Measurements from ENCODE around the gene IQCH.

IQCH gene

DNA sequence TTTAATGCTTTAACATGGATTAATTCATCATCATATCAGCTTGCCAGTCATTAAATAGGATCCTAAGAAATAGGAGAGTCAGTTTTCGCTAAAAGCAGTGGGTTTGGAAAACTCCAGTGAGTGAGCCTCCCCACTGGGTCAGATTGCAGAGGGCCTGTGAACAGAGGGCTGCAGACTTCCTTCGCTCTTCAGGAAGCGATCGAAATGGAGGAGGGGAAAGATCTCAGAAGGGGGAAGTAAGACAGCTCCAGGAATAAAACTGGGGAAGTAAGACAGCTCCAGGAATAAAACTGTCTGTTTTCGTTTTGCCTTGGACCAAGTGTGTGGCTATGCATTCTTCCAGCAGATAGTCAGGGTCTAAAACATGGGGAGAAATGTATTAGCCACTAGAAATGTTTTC, 141.5 kb downstream of the IQCH start:
- POLR2A ChIA-PET = no interaction called here
- DNase-seq (ENCODE audit: extremely low spot score) = no peak
- CTCF ChIA-PET = no interaction called here
- TF ChIP-seq FOXM1 (IDR thresholded peaks at IDR 0.05; ENCODE audit: borderline replicate concordance) = no peak
- TF ChIP-seq SP1 (IDR thresholded peaks at IDR 0.05) = no peak
- TF ChIP-seq ELF4 (IDR thresholded peaks at IDR 0.05) = no peak
- TF ChIP-seq L3MBTL2 (conservative IDR thresholded peaks at IDR 0.05) = no peak
- TF ChIP-seq CTBP1 (IDR thresholded peaks at IDR 0.05; ENCODE audit: borderline replicate concordance) = no peak
- TF ChIP-seq TARDBP (IDR thresholded peaks at IDR 0.05) = no peak
- no peak for TF ChIP-seq ZNF384 (IDR thresholded peaks at IDR 0.05)
- TF ChIP-seq NFRKB (IDR thresholded peaks at IDR 0.05) = no peak
- no peak for TF ChIP-seq ARNT (IDR thresholded peaks at IDR 0.05)
- TF ChIP-seq BHLHE40 (IDR thresholded peaks at IDR 0.05; ENCODE audit: borderline replicate concordance) = no peak
- TF ChIP-seq, protein P1, sequence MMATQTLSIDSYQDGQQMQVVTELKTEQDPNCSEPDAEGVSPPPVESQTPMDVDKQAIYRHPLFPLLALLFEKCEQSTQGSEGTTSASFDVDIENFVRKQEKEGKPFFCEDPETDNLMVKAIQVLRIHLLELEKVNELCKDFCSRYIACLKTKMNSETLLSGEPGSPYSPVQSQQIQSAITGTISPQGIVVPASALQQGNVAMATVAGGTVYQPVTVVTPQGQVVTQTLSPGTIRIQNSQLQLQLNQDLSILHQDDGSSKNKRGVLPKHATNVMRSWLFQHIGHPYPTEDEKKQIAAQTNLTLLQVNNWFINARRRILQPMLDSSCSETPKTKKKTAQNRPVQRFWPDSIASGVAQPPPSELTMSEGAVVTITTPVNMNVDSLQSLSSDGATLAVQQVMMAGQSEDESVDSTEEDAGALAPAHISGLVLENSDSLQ (IDR thresholded peaks at IDR 0.05) = no peak
- no peak for TF ChIP-seq FOXA1 (IDR thresholded peaks at IDR 0.05)
- TF ChIP-seq HDGF (IDR thresholded peaks at IDR 0.05; ENCODE audit: borderline replicate concordance) = no peak
- no peak for TF ChIP-seq SUZ12 (IDR thresholded peaks at IDR 0.05)
- no peak for TF ChIP-seq FOXK2 (IDR thresholded peaks at IDR 0.05)
- no peak for TF ChIP-seq LEF1 (IDR thresholded peaks at IDR 0.05; ENCODE audit: borderline replicate concordance)

DNA sequence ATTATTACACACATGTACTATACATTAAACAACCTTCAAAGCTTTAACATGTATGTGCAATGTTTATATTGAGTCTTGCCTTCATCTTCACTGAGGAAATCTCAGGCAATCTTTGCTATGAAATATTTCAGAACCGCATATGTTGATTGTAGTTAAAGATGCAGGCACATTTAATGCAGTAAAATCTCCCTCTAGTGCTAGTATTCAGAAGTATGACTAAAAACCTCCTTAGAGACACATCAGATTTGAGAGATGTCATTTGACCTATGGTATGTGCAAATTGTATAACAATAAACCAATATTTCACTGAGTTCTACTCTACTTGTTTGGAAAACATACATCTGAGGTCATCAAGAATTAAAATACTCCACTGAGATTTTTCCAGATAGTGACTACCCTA, 142.6 kb downstream of the IQCH start:
- no peak for DNase-seq (ENCODE audit: extremely low spot score)
- ChIA-PET CTCF (interaction anchor here (0.6 kb wide), 1 partner anchor 731 kb away, joined by 3 read pairs; no protein-coding TSS in a partner anchor), POLR2A (no interaction called here)

DNA sequence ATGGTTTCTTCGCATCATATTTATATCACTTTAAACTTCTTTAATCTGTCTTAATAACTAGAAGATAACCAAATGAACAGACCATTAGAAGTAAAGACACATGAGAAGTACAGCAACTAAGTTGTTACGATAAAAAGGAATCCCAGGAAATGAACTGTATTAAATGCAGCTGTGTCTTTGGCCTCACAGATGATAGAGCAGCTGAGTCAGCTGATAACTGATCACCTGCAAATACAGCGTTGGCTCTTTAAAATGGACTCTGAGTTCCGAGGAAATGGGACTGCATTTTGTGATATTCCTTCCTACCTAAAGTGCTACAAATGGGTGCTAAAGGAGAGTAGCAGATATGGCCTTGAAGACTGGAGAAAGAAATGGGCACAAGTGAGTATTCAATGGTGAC, 145.3 kb downstream of the IQCH start:
- ChIA-PET CTCF (no interaction called here), POLR2A (no interaction called here)
- TF ChIP-seq FOXM1 (IDR thresholded peaks at IDR 0.05; ENCODE audit: borderline replicate concordance) (no peak), ZNF384 (IDR thresholded peaks at IDR 0.05) (no peak)
- DNase-seq (ENCODE audit: extremely low spot score) = no peak

More for the DNA sequence above, 142.6 kb downstream of the IQCH start:
- TF ChIP-seq FOXK2 (IDR thresholded peaks at IDR 0.05) (no peak), LEF1 (IDR thresholded peaks at IDR 0.05; ENCODE audit: borderline replicate concordance) (no peak), BHLHE40 (IDR thresholded peaks at IDR 0.05; ENCODE audit: borderline replicate concordance) (no peak), TARDBP (IDR thresholded peaks at IDR 0.05) (no peak), SUZ12 (IDR thresholded peaks at IDR 0.05) (no peak), FOXA1 (IDR thresholded peaks at IDR 0.05) (no peak), ZNF384 (IDR thresholded peaks at IDR 0.05) (no peak), NFRKB (IDR thresholded peaks at IDR 0.05) (no peak), HDGF (IDR thresholded peaks at IDR 0.05; ENCODE audit: borderline replicate concordance) (no peak), SP1 (IDR thresholded peaks at IDR 0.05) (no peak), CTBP1 (IDR thresholded peaks at IDR 0.05; ENCODE audit: borderline replicate concordance) (no peak), ELF4 (IDR thresholded peaks at IDR 0.05) (no peak), ARNT (IDR thresholded peaks at IDR 0.05) (no peak), FOXM1 (IDR thresholded peaks at IDR 0.05; ENCODE audit: borderline replicate concordance) (no peak), L3MBTL2 (conservative IDR thresholded peaks at IDR 0.05) (no peak)
- TF ChIP-seq, protein P1 (IDR thresholded peaks at IDR 0.05) = no peak

DNA sequence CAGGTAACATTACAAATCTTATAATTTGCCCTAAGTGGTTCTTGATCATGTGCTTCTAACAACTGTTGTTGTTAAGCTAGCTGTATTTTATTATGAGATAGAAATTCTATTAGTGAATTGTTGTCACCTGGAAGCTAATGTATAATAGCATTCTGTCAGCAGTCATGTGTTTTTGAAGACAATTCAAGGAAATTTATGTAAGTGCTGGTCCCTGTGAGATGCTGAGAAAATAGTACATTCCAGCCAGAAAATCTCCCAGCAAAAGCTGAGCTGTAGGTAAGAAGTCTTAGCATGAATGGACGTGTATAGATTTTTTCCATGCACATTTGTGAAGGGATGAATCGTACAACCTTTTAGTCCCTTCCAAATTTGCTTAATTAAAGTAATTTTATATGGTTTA, 146.3 kb downstream of the IQCH start:
- no peak for DNase-seq (ENCODE audit: extremely low spot score)
- ChIA-PET POLR2A (no interaction called here), CTCF (no interaction called here)
- no peak for TF ChIP-seq FOXK2 (IDR thresholded peaks at IDR 0.05)
- TF ChIP-seq ELF4 (IDR thresholded peaks at IDR 0.05) = no peak
- TF ChIP-seq CTBP1 (IDR thresholded peaks at IDR 0.05; ENCODE audit: borderline replicate concordance) = no peak
- TF ChIP-seq BHLHE40 (IDR thresholded peaks at IDR 0.05; ENCODE audit: borderline replicate concordance) = no peak
- TF ChIP-seq TARDBP (IDR thresholded peaks at IDR 0.05) = no peak
- TF ChIP-seq SUZ12 (IDR thresholded peaks at IDR 0.05) = no peak
- no peak for TF ChIP-seq HDGF (IDR thresholded peaks at IDR 0.05; ENCODE audit: borderline replicate concordance)
- TF ChIP-seq ARNT (IDR thresholded peaks at IDR 0.05) = no peak
- TF ChIP-seq, protein P1 (IDR thresholded peaks at IDR 0.05) = no peak

DNA sequence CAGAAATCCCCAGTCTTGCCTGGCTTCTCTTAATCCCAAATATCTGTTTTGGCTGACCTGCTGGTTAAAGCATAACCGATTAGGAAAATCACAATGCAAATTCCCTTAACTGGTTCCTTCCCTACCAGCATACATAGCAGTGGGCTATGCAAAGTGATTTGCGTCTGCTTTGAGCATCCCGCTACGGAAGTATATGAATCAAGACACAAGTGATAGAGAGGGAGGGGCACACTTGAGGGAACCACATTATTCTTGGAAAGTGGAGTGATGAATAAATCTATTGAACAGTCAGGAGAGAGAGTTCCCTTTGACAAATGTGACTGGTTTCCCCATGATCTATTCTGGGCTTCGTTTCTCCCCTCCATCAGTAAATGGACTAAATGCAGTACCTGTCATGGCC, 146.8 kb downstream of the IQCH start:
- ChIA-PET CTCF (no interaction called here), POLR2A (no interaction called here)
- TF ChIP-seq FOXK2 (IDR thresholded peaks at IDR 0.05) (no peak), SUZ12 (IDR thresholded peaks at IDR 0.05) (no peak), SP1 (IDR thresholded peaks at IDR 0.05) (no peak), HDGF (IDR thresholded peaks at IDR 0.05; ENCODE audit: borderline replicate concordance) (no peak)
- TF ChIP-seq, protein P1 (IDR thresholded peaks at IDR 0.05) = no peak
- DNase-seq (ENCODE audit: extremely low spot score) = no peak

DNA sequence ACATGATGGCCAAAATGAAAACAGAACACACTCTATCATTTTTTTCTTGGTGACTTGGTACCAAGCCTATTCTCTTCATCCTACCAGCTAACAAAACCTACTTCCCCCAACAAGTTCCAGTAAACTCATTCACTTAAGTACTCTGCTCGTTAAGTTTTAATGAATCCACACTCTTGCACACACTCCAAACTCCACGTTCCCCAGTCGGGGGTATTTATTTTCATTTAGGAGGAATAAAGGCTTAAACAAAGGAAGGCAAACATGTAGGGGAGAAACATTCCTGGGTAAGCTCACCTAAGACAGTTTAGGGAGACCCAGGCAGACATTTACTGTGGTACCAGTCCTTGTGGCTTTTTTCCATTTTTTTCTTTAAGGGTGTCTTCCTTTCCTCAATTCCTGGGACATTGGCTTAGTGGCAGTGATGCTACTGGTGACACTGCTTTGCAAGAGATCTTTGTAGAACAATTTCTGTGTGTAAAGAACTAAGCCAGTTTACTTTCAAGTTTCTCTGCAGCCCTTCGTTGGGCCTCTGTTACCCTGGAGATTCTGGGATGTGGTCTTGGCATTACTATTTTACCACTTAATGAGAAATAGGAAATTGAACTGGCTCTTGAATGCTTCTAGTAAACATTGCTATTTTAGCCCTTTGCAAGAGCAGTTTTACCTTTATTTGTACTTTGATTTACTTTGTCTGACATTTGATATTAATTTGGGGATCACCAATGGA, 149.0 kb downstream of the IQCH start:
- no peak for DNase-seq (ENCODE audit: extremely low spot score)
- TF ChIP-seq ELF4 (IDR thresholded peaks at IDR 0.05) (no peak), CTBP1 (IDR thresholded peaks at IDR 0.05; ENCODE audit: borderline replicate concordance) (no peak), FOXM1 (IDR thresholded peaks at IDR 0.05; ENCODE audit: borderline replicate concordance) (no peak), SUZ12 (IDR thresholded peaks at IDR 0.05) (no peak), NFRKB (IDR thresholded peaks at IDR 0.05) (no peak), LEF1 (IDR thresholded peaks at IDR 0.05; ENCODE audit: borderline replicate concordance) (no peak), HDGF (IDR thresholded peaks at IDR 0.05; ENCODE audit: borderline replicate concordance) (no peak)
- TF ChIP-seq, protein P1 (IDR thresholded peaks at IDR 0.05) = no peak
- CTCF ChIA-PET = interaction anchor here (0.7 kb wide), 1 partner anchor 113 kb away, joined by 5 read pairs; no protein-coding TSS in a partner anchor
- POLR2A ChIA-PET = no interaction called here
